Myocyte (in vitro differentiated cells): ENCODE results near the gene DRD5. TPM values are rescaled to one million over a fixed set of nuclear protein-coding genes. Genes with fewer than 3 reads are reported as not detected.
"Not testable (repeated sequence)": the region's sequence is repeated elsewhere in the genome, so short reads cannot be mapped to it uniquely, and the experiment has no call there.

Source experiments
- DNase-seq: peaks from one replicate; pipeline ENCODE4 v3.0.0-alpha.2; 2012; ENCODE audit warnings: low read depth
- polyA plus RNA-seq: library from polyadenylated mRNA; unstranded; fragments of >200 nt; gene quantifications from one replicate; pipeline ENCODE4 v1.2.1, GENCODE V29; 2012; ENCODE audit warnings: missing spikeins
- total RNA-seq: library from RNA; depleted of rRNA; stranded (reverse); fragments of >200 nt; gene quantifications from 2 replicates; pipeline ENCODE4 v1.2.3, GENCODE V29; 2014

DRD5 gene
- not detected in 2 replicates for total RNA-seq
- not detected for polyA plus RNA-seq

- DNase-seq, result no peak
These were observed at the start of gene DRD5 for GRCh38 chr4:9781343-9782135. Gene DRD5 (plus strand): TSS chr4:9781634. CDS start chr4:9782030, 396 bp downstream.

GRCh38 chr4:9732256-9732655 is 49.2 kb upstream of the DRD5 start:
- DNase-seq, result not testable (repeated sequence)

- DNase-seq, result no peak
These were observed 45.9 kb upstream of the DRD5 start for GRCh38 chr4:9735515-9735914.

- not testable (repeated sequence) for DNase-seq
These were observed 44.2 kb upstream of the DRD5 start for GRCh38 chr4:9737280-9737679.

GRCh38 chr4:9743789-9744188 is 37.6 kb upstream of the DRD5 start:
- not testable (repeated sequence) for DNase-seq

GRCh38 chr4:9745782-9746181 is 35.7 kb upstream of the DRD5 start:
- DNase-seq, result no peak

GRCh38 chr4:9758641-9759317 is 22.7 kb upstream of the DRD5 start:
- no peak for DNase-seq

- peak; percentile 69 for DNase-seq
These were observed 18.5 kb upstream of the DRD5 start for GRCh38 chr4:9762823-9763475.

GRCh38 chr4:9764155-9764696 is 17.2 kb upstream of the DRD5 start:
- no peak for DNase-seq

GRCh38 chr4:9765091-9765490 is 16.3 kb upstream of the DRD5 start:
- no peak for DNase-seq

GRCh38 chr4:9769321-9769720 is 12.1 kb upstream of the DRD5 start:
- no peak for DNase-seq

- no peak for DNase-seq
These were observed 10.4 kb upstream of the DRD5 start for GRCh38 chr4:9771034-9771433.

- no peak for DNase-seq
These were observed 8.0 kb upstream of the DRD5 start for GRCh38 chr4:9773471-9773870.

- no peak for DNase-seq
These were observed 652 bp downstream of the DRD5 start for GRCh38 chr4:9782136-9782436.

GRCh38 chr4:9785891-9786290 is 4.5 kb downstream of the DRD5 start:
- not testable (repeated sequence) for DNase-seq

- DNase-seq, result no peak
These were observed 10.9 kb downstream of the DRD5 start for GRCh38 chr4:9792381-9792780.

- not testable (repeated sequence) for DNase-seq
These were observed 15.2 kb downstream of the DRD5 start for GRCh38 chr4:9796641-9797040.

- no peak for DNase-seq
These were observed 19.4 kb downstream of the DRD5 start for GRCh38 chr4:9800848-9801247.

GRCh38 chr4:9804918-9805317 is 23.5 kb downstream of the DRD5 start:
- no peak for DNase-seq

- DNase-seq, result no peak
These were observed 26.6 kb downstream of the DRD5 start for GRCh38 chr4:9808077-9808476.

- DNase-seq, result no peak
These were observed 30.4 kb downstream of the DRD5 start for GRCh38 chr4:9811806-9812205.
